ENCODE results near the gene CORIN. TPM values are rescaled to one million over a fixed set of nuclear protein-coding genes. Genes with fewer than 3 reads are reported as not detected.

The CORIN gene
- polyA plus RNA-seq, 1 donor (not counting 4 experiments of a cell fraction or from before 2014, with no cell fraction given) = 0.14 TPM

GRCh38 chr4:47736146-47736545, 101.7 kb downstream of the CORIN start:
- no peaks in the 10 kb centered on the region for H3K9me3 ChIP-seq (ENCODE audit: control insufficient read depth, low read depth, low read length)
- no peak overlapping the region for H3K4me2 ChIP-seq (ENCODE audit: control insufficient read depth, extremely low read depth, insufficient read depth, low read depth, low read length)
- H3K9me1 ChIP-seq (ENCODE audit: control insufficient read depth, extremely low read depth, insufficient read depth, low read length) = no peaks in the 10 kb centered on the region
- dilution Hi-C loops (cut with MboI; ENCODE audit: extremely low pct_ligation_motif_present, low sequenced_read_pairs) = no loop called here
- DNase-seq (ENCODE audit: low read depth, low spot score) (no peak), FAIRE-seq (no peak)
- H3K27ac ChIP-seq (ENCODE audit: control insufficient read depth, insufficient read depth, low read length) = no peak overlapping the region
- H2AFZ ChIP-seq (ENCODE audit: control insufficient read depth, low read length) = no peak overlapping the region
- no peak overlapping the region for H3K4me3 ChIP-seq (ENCODE audit: control insufficient read depth in 2 of 3, extremely low read depth in 1 of 3, insufficient read depth in 2 of 3, low read depth in 1 of 3, low read length in 3 of 3)
- no peak overlapping the region for H3K9ac ChIP-seq (ENCODE audit: control insufficient read depth, extremely low read depth, insufficient read depth, low read length)
- no peaks in the 10 kb centered on the region for H3K36me3 ChIP-seq (ENCODE audit: control insufficient read depth in 2 of 2, extremely low read depth in 1 of 2, insufficient read depth in 2 of 2, low read length in 2 of 2)
- no peaks in the 10 kb centered on the region for H3K79me2 ChIP-seq (ENCODE audit: control insufficient read depth, insufficient read depth, low read length)
- no peaks in the 10 kb centered on the region for H3K4me1 ChIP-seq (ENCODE audit: control insufficient read depth, extremely low read depth, insufficient read depth, low read length)
- no peaks in the 10 kb centered on the region for H3K27me3 ChIP-seq (ENCODE audit: control insufficient read depth, extremely low read depth, insufficient read depth, low read length)
- no peaks in the 10 kb centered on the region for H4K20me1 ChIP-seq (ENCODE audit: control insufficient read depth, extremely low read depth, insufficient read depth, low read length)
- TF ChIP-seq, protein P1, sequence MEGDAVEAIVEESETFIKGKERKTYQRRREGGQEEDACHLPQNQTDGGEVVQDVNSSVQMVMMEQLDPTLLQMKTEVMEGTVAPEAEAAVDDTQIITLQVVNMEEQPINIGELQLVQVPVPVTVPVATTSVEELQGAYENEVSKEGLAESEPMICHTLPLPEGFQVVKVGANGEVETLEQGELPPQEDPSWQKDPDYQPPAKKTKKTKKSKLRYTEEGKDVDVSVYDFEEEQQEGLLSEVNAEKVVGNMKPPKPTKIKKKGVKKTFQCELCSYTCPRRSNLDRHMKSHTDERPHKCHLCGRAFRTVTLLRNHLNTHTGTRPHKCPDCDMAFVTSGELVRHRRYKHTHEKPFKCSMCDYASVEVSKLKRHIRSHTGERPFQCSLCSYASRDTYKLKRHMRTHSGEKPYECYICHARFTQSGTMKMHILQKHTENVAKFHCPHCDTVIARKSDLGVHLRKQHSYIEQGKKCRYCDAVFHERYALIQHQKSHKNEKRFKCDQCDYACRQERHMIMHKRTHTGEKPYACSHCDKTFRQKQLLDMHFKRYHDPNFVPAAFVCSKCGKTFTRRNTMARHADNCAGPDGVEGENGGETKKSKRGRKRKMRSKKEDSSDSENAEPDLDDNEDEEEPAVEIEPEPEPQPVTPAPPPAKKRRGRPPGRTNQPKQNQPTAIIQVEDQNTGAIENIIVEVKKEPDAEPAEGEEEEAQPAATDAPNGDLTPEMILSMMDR (optimal IDR thresholded peaks at IDR 0.05 in 1 of 3, IDR thresholded peaks at IDR 0.05 in 1 of 3, conservative IDR thresholded peaks at IDR 0.05 in 1 of 3; ENCODE audit: extremely low read depth in 1 of 3, insufficient read depth in 2 of 3, low read length in 3 of 3) = no peak
- no peak for TF ChIP-seq EZH2 (IDR thresholded peaks at IDR 0.05; ENCODE audit: low read length)

GRCh38 chr4:47733302-47734175, 104.3 kb downstream of the CORIN start:
- H2AFZ ChIP-seq (ENCODE audit: control insufficient read depth, low read length) = no peak overlapping the region
- H3K9ac ChIP-seq (ENCODE audit: control insufficient read depth, extremely low read depth, insufficient read depth, low read length) = no peak overlapping the region
- no peaks in the 10 kb centered on the region for H3K9me1 ChIP-seq (ENCODE audit: control insufficient read depth, extremely low read depth, insufficient read depth, low read length)
- H3K4me3 ChIP-seq (ENCODE audit: control insufficient read depth in 2 of 3, extremely low read depth in 1 of 3, insufficient read depth in 2 of 3, low read depth in 1 of 3, low read length in 3 of 3) = no peak overlapping the region
- no peaks in the 10 kb centered on the region for H3K79me2 ChIP-seq (ENCODE audit: control insufficient read depth, insufficient read depth, low read length)
- no peak for FAIRE-seq
- no peaks in the 10 kb centered on the region for H3K36me3 ChIP-seq (ENCODE audit: control insufficient read depth in 2 of 2, extremely low read depth in 1 of 2, insufficient read depth in 2 of 2, low read length in 2 of 2)
- no peak overlapping the region for H3K27ac ChIP-seq (ENCODE audit: control insufficient read depth, insufficient read depth, low read length)
- H3K4me1 ChIP-seq (ENCODE audit: control insufficient read depth, extremely low read depth, insufficient read depth, low read length) = no peaks in the 10 kb centered on the region
- no peaks in the 10 kb centered on the region for H3K27me3 ChIP-seq (ENCODE audit: control insufficient read depth, extremely low read depth, insufficient read depth, low read length)
- H3K9me3 ChIP-seq (ENCODE audit: control insufficient read depth, low read depth, low read length) = no peaks in the 10 kb centered on the region
- no peaks in the 10 kb centered on the region for H4K20me1 ChIP-seq (ENCODE audit: control insufficient read depth, extremely low read depth, insufficient read depth, low read length)
- dilution Hi-C loops (cut with MboI; ENCODE audit: extremely low pct_ligation_motif_present, low sequenced_read_pairs) = no loop called here
- DNase-seq (ENCODE audit: low read depth, low spot score) = no peak
- no peak overlapping the region for H3K4me2 ChIP-seq (ENCODE audit: control insufficient read depth, extremely low read depth, insufficient read depth, low read depth, low read length)
- TF ChIP-seq EZH2 (IDR thresholded peaks at IDR 0.05; ENCODE audit: low read length) = no peak

All from keratinocyte (primary cell).